GM21390 (cell line): Measurements from ENCODE around the gene MACO1.

Source experiments
- ATAC-seq: cut with Tn5 transposase; IDR thresholded peaks from one replicate; pipeline ENCODE4 v1.9.1; 2021; ENCODE audit not compliant: unreplicated experiment

MACO1 gene

GRCh38 chr1:25519624-25520023, 88.9 kb downstream of the MACO1 start:
- ATAC-seq: no peak

- no peak for ATAC-seq
Measured at GRCh38 chr1:25520446-25521061, 89.9 kb downstream of the MACO1 start.

- no peak for ATAC-seq
Measured at GRCh38 chr1:25522031-25522655, 91.4 kb downstream of the MACO1 start.

GRCh38 chr1:25523542-25523941, 92.8 kb downstream of the MACO1 start:
- ATAC-seq: no peak

- ATAC-seq: no peak
Measured at GRCh38 chr1:25524568-25525360, 94.1 kb downstream of the MACO1 start.

GRCh38 chr1:25525361-25525688, 94.6 kb downstream of the MACO1 start:
- no peak for ATAC-seq

GRCh38 chr1:25526753-25527152, 96.1 kb downstream of the MACO1 start:
- no peak for ATAC-seq

- no peak for ATAC-seq
Measured at GRCh38 chr1:25527226-25527846, 96.6 kb downstream of the MACO1 start.

GRCh38 chr1:25527946-25528595, 97.4 kb downstream of the MACO1 start:
- ATAC-seq: no peak

GRCh38 chr1:25528881-25529517, 98.3 kb downstream of the MACO1 start:
- ATAC-seq: no peak

GRCh38 chr1:25529518-25530185, 99.0 kb downstream of the MACO1 start:
- ATAC-seq: no peak

GRCh38 chr1:25530186-25531081, 99.7 kb downstream of the MACO1 start:
- no peak for ATAC-seq

- no peak for ATAC-seq
Measured at GRCh38 chr1:25531082-25531461, 100.4 kb downstream of the MACO1 start.

GRCh38 chr1:25532970-25533369, 102.3 kb downstream of the MACO1 start:
- no peak for ATAC-seq

GRCh38 chr1:25533775-25534409, 103.2 kb downstream of the MACO1 start:
- no peak for ATAC-seq

- no peak for ATAC-seq
Measured at GRCh38 chr1:25534410-25534788, 103.7 kb downstream of the MACO1 start.

GRCh38 chr1:25536124-25536523, 105.4 kb downstream of the MACO1 start:
- ATAC-seq: no peak

- ATAC-seq: no peak
Measured at GRCh38 chr1:25537153-25537831, 106.6 kb downstream of the MACO1 start.
